GM19193 (cell line): ENCODE measurements around the gene VPS52.

Experiments
- POLR2A ChIP-seq: IDR thresholded peaks from 4 replicates; pipeline ENCODE4 v1.6.1; 2011; ENCODE audit not compliant: insufficient read depth, insufficient read length; ENCODE audit errors: extremely low read depth

VPS52 gene

GRCh38 chr6:33276864-33277662 is 5.4 kb upstream of the VPS52 start, which contains the start of gene B3GALT4:
B3GALT4 (plus strand) TSS chr6:33277123; CDS start chr6:33277420, 297 bp downstream.
- TF ChIP-seq POLR2A = peak; percentile 80

DNA sequence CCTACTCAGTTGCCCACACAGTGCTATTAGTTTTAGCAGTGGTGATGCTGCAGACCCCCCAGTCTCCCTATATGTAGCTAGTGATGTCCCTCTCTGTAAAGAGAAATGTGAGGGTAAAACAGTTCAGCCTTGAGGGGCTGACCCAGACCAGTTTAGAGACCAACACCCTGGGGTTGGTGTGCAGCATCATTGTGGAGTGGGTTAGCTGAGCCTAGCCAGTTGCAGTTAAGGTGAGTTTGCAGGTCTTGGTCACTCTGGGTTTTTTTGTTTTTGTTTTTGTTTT is 4.8 kb upstream of the VPS52 start:
- TF ChIP-seq POLR2A = no peak

DNA sequence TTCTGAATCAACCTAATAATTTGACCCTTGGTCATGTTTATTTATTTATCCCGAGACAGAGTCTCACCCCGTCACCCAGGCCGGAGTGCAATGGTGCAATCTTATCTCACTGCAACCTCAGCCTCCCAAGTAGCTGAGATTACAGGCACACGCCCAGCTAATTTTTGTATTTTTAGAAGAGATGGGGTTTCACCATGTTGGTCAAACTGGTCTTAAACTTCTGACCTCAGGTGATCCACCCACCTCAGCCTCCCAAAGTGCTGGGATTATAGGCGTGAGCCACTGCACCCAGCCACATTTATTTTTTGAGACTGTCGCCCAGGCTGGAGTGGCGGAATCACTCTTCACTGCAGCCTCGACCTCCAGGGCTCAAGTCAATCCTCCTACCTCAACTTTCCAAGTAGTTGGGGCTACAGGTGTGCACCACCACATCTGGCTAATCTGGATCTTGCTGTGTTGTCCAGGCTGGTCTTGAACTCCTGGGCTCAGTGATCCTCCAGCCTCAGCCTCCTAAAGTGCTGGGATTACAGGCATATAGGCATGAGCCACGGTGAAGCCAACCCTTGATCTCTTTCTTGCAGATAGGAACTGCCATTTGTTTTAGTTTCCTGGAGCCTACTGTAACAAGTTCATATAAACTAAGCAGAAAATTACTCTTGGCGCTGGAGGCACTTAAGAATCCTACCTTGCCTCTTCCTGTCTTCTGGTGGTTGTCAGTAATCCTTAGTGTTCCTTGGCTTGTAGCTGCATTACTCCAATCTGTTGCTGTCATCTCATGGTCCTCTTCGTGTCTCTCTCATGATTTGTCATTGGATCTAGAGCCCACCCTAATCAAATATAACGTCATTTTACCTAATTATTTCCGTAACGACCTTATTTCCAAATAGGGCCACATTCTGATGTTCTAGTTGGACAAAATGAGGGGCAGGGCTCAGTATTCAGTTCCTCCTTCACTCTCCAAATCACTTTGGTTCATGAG is 2.5 kb upstream of the VPS52 start:
- TF ChIP-seq POLR2A = peak; percentile 38

GRCh38 chr6:33273129-33273923 is 1.6 kb upstream of the VPS52 start:
- TF ChIP-seq POLR2A = no peak

DNA sequence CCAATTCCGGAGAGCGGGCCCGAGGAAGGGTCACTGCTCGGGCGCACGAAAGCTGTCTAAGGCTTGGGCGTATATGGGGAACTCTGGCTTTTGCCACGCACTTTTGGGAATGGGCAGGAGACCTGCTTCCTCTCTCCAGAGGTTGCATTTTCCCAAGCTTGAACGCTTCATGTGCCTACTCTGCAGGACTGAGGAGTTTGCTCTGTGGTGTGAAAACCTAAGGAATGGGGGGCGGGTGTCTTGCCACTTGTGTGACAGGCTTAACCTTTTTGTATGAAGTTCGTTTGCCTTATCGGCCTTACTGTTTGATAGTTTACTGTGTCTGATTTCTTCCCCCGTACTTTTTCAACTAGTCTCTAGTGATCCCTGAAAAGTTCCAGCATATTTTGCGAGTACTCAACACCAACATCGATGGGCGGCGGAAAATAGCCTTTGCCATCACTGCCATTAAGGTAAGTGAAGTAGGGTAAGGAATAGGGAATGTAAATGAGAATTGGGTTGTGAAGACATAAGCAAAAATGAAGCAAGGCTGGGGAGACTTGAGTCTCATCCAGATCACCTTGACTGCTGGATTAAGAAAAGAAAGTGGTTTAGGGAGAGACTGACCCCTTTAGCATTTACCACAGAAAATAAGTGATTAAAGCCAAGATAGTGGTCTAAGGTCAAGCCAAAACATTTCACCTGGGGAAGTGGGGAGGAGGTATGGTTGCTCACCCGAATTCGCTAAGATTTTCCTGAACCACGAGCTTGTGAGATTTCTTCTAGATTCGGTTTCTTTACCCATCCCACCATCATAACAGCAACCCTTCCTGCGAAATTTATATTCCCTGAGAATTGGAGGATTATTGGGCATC is 826 bp upstream of the VPS52 start:
- no peak for TF ChIP-seq POLR2A

- TF ChIP-seq POLR2A = no peak
Measured at GRCh38 chr6:33271117-33271467, 584 bp downstream of the VPS52 start.

DNA sequence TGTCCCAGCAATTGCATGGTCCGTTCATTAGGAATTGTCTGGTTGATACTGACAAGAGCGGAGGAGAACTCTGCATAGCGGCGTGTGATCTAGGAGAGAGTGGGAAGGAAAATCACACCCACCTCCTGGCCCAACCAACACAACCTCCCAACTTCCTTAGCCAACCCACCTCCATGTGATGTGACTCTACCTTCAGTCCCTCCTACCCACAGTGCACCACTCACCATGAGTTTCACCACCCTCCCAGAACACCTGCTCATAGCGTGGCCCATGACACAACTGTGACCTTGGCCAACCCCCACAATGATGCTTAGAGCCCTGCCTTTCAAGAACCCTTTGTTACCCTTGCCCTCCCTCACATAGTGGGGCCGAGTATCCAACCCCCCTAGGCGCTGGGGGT is 7.7 kb downstream of the VPS52 start:
- TF ChIP-seq POLR2A = no peak

DNA sequence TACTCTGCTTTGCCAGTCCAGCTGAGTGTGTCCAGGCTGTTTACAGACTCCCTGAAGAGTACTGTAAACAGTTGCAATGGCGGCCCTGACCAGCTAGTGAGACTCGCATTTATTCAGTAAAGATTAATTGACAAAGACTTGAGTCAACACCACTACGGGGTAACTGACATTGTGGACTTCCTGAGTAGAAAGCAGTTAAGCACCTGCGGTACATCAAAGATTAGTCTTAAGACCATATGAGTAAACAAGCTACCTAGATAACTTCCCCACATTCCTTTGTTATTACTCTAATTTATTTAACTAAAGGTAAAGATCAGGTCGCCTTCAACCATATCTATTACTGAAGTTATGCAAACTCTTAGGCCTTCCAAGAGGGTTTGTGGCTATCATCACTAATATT is 12.6 kb downstream of the VPS52 start:
- TF ChIP-seq POLR2A = no peak

DNA sequence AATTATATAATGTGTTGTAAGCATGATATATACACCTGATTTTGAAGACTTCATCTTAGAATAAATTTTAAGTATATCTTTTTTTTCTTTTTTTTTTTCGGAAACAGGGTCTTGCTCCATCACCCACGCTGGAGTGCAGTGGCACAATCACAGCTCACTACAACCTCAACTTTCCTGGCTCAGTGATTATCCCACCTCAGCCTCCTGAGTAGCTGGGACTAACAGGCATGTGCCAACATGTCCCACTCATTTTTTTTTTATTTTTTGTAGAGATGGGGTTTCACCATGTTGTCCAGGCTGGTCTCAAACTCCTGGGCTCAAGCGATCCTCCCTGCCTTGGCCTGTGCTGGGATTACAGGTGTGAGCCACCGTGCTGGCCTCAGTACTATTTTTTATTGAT is 17.1 kb downstream of the VPS52 start:
- no peak for TF ChIP-seq POLR2A

GRCh38 chr6:33252759-33253158 is 18.9 kb downstream of the VPS52 start:
- no peak for TF ChIP-seq POLR2A

DNA sequence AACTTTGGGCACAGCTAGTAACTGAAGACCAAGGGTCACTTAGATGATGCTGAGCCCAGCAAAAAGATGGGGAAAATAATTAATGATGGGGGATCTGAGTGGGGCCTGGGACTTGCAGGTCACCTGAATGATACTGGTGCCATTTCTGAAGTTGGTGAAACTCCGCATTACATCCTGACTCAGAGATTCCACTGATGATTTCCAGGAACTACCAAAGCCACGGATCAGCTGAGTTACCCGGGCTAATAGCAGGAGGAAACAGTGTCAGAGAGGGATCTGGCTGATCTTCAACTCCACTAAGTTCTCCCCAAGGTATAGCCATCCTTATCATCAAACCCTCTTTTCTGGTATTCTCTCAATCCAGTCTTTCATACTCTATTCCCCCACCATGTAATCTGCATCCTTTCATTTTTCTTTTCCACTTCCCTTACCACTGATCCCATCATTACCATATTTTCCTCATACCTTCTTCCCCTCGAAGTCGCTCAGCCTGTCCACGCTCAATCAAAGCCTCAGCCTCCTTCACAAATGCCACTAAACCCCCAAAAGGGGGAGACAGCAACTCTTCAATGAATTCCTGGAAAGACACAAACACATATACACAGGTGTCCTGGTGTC is 20.2 kb downstream of the VPS52 start:
- no peak for TF ChIP-seq POLR2A

- no peak for TF ChIP-seq POLR2A
Measured at GRCh38 chr6:33250731-33251130, 20.9 kb downstream of the VPS52 start.

DNA sequence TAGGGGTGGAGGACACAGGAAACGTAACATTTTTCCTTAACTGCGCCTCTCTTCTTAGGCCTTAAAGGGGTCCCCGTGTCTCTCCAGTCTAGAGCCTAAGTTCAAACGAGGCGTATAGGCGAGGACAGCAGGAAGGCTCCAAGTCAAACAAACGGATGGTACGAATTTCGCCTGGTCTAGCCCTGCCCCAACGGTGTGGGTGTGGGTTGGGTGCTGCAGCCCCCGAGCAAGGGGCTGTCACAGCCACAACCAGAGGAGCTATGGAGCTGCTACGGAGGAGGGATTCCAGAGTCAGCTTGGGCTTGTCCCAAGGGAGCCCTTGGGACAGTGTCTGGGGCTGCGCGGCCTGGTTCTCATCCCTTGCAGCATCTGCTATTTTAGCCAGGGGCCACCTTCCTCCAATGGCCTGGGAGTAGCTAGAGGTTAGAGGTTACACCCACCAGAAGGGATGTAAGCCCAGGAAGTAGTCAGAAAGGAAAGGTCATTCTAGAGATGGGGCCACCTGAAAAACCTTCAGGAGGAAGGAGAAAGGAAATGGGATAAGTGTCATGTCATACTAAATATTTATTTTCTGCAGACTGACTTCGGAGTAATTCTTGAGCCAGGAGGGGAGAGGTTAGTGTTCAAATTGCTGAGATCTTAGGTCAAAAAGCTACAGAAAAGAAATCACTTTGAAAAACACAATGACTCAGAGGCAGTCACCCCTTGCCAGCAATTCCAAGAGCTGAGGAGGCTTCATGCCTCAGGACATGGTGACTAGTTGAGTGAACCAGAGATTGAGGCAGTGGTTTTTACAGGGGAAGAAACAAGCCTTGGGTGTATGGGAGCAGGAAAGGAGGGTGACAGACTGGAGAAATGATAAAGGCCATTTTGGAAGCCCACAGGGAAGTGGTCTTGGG is 21.7 kb downstream of the VPS52 start:
- no peak for TF ChIP-seq POLR2A
